Activated CD4-positive, alpha-beta T cell treated with anti-CD3 and anti-CD28 coated beads, Interleukin-2, amount 10 ng/mL, durations not matched to agents 7 days and 5 days (primary cell): Measurements from ENCODE around the gene OTOP2. TPM values are rescaled to one million over a fixed set of nuclear protein-coding genes. Genes with fewer than 3 reads are reported as not detected.

Source experiments
- CTCF ChIA-PET: fragments of 350-600 bp; sonication (Branson Sonifier 250); formaldehyde crosslinking; loops from one replicate; lab custom pipeline; 2021; ENCODE audit warnings: antibody characterized with exemption; lab: Charles Lee
- POLR2A ChIA-PET: fragments of 350-600 bp; sonication (Branson Sonifier 250); formaldehyde crosslinking; loops from one replicate; lab custom pipeline; 2021; ENCODE audit warnings: antibody characterized with exemption; lab: Charles Lee
- DNase-seq: peaks from one replicate; pipeline ENCODE4 v3.0.0-alpha.2; 2020
- H3K27ac Mint-ChIP-seq: one replicate; pipeline ENCODE4 v1.8.0; 2021; ENCODE audit warnings: mild to moderate bottlenecking, moderate library complexity, mixed read lengths
- H3K27me3 Mint-ChIP-seq: one replicate; pipeline ENCODE4 v1.8.0; 2021; ENCODE audit warnings: mixed read lengths
- H3K36me3 Mint-ChIP-seq: one replicate; pipeline ENCODE4 v1.8.0; 2021; ENCODE audit warnings: low read depth, mixed read lengths
- H3K4me1 Mint-ChIP-seq: one replicate; pipeline ENCODE4 v1.8.0; 2021; ENCODE audit warnings: mixed read lengths
- H3K4me3 Mint-ChIP-seq: one replicate; pipeline ENCODE4 v1.8.0; 2021; ENCODE audit warnings: mild to moderate bottlenecking, moderate library complexity, mixed read lengths
- H3K9me3 Mint-ChIP-seq: one replicate; pipeline ENCODE4 v1.8.0; 2021; ENCODE audit warnings: mixed read lengths
- total RNA-seq, 2 experiments: library from RNA; stranded (reverse); gene quantifications; one replicate each; pipeline ENCODE4 v1.2.3, GENCODE V29; 2021

The OTOP2 gene
- total RNA-seq, 2 experiments from 2014 or later: not detected

- DNase-seq: no peak
- H3K27ac Mint-ChIP-seq: no peak overlapping the region
- H3K4me1 Mint-ChIP-seq: no peaks in the 10 kb centered on the region
- no peak overlapping the region for H3K4me3 Mint-ChIP-seq
- H3K9me3 Mint-ChIP-seq: no peaks in the 10 kb centered on the region
- ChIA-PET CTCF (interaction anchor here (2.8 kb wide), 1 partner anchor 9 kb away, joined by 15 read pairs; no protein-coding TSS in a partner anchor), POLR2A (interaction anchor here (0.7 kb wide), 1 partner anchor 33 kb away, joined by 3 read pairs; no protein-coding TSS in a partner anchor)
- no peaks in the 10 kb centered on the region for H3K27me3 Mint-ChIP-seq
- H3K36me3 Mint-ChIP-seq: no peaks in the 10 kb centered on the region
Measured at GRCh38 chr17:74952431-74953133, 28.5 kb downstream of the OTOP2 start.

DNA sequence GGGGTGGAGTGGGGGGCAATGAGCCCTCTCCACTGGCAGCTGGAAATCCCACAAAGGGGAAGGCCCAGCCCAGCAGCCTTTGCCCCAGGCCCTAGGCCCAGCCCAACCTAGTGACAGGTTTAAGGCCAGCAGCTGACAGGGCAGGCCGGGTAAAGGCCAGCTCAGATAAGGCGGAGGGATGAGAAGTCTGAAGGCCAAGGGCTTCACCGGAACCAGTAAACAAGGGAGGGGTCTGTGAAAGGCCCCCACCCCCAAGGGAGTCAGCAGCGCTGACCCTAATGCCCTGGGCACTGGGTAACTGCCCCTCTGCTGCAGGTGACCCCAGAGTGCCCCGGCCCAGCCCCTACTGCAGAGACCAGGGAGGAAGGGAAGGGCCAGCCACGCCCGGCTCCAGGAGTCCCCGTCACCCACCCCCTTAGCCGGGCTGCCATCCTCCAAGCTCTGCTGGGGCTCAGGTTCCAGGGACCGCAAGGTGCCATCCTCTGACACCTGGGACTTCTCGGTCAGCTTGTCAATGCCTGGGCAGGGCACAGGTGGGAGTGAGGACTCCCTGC, 29.1 kb downstream of the OTOP2 start:
- ChIA-PET CTCF (interaction anchor here (0.6 to 1.0 kb wide), 2 partner anchors 178 to 246 kb away, joined by 3 to 5 read pairs; no protein-coding TSS in a partner anchor), POLR2A (interaction anchor here (0.7 kb wide), 1 partner anchor 34 kb away, joined by 3 read pairs; no protein-coding TSS in a partner anchor)
- no peak for DNase-seq
- Mint-ChIP-seq H3K27ac (no peak overlapping the region), H3K9me3 (no peaks in the 10 kb centered on the region), H3K4me3 (no peak overlapping the region), H3K4me1 (no peaks in the 10 kb centered on the region), H3K27me3 (no peaks in the 10 kb centered on the region), H3K36me3 (no peaks in the 10 kb centered on the region)

DNA sequence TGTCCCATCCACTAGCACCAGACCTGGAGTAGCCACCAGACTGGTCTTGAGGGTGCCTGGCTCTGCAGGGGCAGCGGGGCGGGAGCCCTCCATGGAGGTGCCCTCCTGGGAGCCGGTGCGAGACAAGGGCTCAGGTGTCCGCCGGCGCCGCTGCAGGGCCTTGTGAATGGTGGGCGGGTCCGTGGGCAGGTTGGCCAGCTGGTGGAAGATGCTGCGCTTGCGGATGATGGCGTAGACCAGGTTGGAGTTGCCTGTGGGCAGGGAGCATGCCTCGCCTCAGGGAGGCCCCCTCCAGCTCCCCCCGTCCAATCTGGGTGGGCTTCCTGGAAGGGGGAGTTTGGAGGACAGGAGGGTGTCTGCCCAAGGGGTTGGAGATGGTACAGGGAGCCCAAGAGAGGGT, 30.0 kb downstream of the OTOP2 start:
- POLR2A ChIA-PET: no interaction called here

DNA sequence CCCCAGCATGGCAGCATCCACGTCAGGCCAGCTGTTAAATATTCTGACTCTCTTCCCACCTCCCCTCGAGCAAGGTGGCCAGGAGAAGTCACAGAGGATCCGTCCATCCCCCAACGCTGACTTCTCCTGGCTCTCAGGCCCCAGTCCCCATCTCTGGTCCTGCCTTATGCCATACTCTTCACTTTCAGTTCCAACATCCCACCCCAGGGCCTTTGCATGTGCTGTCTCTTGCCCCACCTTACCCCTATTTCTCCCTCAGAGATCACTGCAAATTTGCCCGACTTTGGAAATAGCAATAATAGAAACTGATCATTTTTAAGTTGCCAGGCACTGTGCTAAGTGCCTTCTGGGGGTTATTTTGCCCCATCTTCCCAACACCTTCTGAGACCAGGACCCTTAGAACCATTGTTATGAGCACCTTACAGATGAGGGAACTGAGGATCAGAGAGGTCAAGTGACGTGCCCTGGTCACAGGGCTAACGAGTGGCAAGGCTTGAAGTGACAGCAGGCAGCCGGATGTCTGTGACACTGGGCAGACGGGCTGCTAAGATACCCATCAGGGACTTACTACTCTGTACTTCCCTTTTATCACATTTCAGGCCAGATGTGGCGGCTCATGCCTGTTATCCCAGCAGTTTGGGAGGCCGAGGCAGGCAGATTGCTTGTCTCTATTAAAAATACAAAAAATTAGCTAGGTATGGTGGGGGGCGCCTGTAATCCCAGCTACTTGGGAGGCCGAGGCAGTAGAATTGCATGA, 30.8 kb downstream of the OTOP2 start:
- ChIA-PET CTCF (interaction anchor here (0.6 kb wide), 1 partner anchor 78 kb away, joined by 3 read pairs; no protein-coding TSS in a partner anchor), POLR2A (no interaction called here)

More for the DNA sequence above, 30.0 kb downstream of the OTOP2 start:
- H3K27me3 Mint-ChIP-seq: no peaks in the 10 kb centered on the region
- CTCF ChIA-PET: interaction anchor here (0.7 to 1.0 kb wide), 2 partner anchors 72 to 179 kb away, joined by 3 read pairs; no protein-coding TSS in a partner anchor
- H3K36me3 Mint-ChIP-seq: no peaks in the 10 kb centered on the region
- no peaks in the 10 kb centered on the region for H3K9me3 Mint-ChIP-seq
- no peak overlapping the region for H3K27ac Mint-ChIP-seq
- no peaks in the 10 kb centered on the region for H3K4me1 Mint-ChIP-seq
- H3K4me3 Mint-ChIP-seq: no peak overlapping the region
- no peak for DNase-seq

DNA sequence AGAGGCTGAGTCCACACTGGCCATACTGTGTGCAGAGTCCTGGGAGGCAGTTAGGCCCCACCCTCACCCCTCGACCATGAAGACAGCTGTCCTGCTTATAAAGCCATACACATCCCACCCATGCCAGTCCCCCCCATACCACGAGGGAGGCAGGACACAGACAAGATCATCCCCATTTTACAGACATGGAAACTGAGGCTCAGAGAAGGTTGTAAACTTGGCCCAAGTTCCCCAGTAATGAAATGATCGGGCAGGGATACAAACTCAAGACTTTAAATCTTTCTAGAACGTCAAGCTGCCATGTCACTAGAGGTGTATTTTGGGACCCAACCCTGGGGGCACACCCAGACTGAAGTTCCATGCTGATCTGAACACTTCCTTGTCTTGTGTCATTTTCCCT, 32.0 kb downstream of the OTOP2 start:
- H3K9me3 Mint-ChIP-seq: no peaks in the 10 kb centered on the region
- ChIA-PET CTCF (interaction anchor here (1.8 kb wide), 1 partner anchor 35 kb away, joined by 5 read pairs; no protein-coding TSS in a partner anchor), POLR2A (no interaction called here)
- H3K27me3 Mint-ChIP-seq: no peaks in the 10 kb centered on the region
- H3K4me3 Mint-ChIP-seq: no peak overlapping the region
- no peaks in the 10 kb centered on the region for H3K36me3 Mint-ChIP-seq
- H3K27ac Mint-ChIP-seq: no peak overlapping the region
- no peak for DNase-seq
- peaks cover 2% of the 10 kb centered on the region for H3K4me1 Mint-ChIP-seq

More for the DNA sequence above, 30.8 kb downstream of the OTOP2 start:
- no peaks in the 10 kb centered on the region for H3K9me3 Mint-ChIP-seq
- no peak overlapping the region for H3K4me3 Mint-ChIP-seq
- DNase-seq: no peak
- no peaks in the 10 kb centered on the region for H3K4me1 Mint-ChIP-seq
- H3K36me3 Mint-ChIP-seq: no peaks in the 10 kb centered on the region
- no peaks in the 10 kb centered on the region for H3K27me3 Mint-ChIP-seq
- H3K27ac Mint-ChIP-seq: no peak overlapping the region

DNA sequence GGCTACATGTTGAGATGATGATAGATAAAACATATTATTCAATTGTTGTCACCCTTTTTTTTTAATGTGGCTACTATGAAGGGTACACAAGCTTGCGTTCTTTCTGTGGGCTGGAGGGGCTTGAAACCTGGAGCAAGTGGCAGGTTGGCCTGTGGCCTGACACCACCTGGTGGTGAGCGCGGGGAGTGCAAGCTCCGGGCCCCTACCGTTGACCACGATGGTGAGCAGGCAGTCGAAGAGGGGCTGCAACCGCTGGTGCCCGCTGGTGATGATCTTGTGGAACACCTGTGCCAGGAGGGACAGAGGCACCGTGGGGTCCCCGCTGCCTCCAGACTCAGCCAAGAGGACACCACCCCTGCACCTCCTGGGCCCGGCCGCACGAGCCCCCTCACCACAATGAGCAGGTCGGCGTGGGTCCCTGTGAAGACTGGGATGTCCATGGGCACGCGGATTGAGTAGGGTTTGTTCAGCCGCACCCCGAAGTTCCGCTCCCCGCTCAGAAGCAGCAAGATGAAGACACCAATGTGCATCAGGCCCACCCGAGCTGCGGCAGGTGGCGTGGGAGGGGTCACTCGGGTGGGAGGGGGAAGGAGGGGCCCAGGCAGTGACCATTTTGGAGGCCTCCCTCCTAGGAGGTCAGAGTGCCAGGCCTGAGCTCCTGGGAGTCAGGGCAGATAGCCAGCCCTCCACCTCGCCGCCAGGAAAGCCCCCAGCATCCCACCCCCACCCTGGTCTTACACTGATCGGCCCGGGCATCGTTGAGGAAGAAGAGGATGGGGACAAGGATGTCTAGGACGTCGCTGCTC, 34.1 kb downstream of the OTOP2 start:
- peak; percentile 75 for DNase-seq
- POLR2A ChIA-PET: interaction anchor here (0.7 kb wide), 2 partner anchors 20 to 146 kb away, joined by 3 to 13 read pairs; no protein-coding TSS in a partner anchor
- Mint-ChIP-seq H3K4me3 (no peak overlapping the region), H3K27me3 (no peaks in the 10 kb centered on the region), H3K9me3 (no peaks in the 10 kb centered on the region), H3K27ac (no peak overlapping the region), H3K36me3 (no peaks in the 10 kb centered on the region), H3K4me1 (peaks cover 4% of the 10 kb centered on the region)
- CTCF ChIA-PET: interaction anchor here (0.6 to 5.0 kb wide), 17 partner anchors 9 to 243 kb away, joined by 3 to 27 read pairs (median 3); partner anchors contain the start of genes HID1, OTOP2 and USH1G

- ChIA-PET POLR2A (interaction anchor here (0.6 kb wide), 1 partner anchor 171 kb away, joined by 6 read pairs; no protein-coding TSS in a partner anchor), CTCF (interaction anchor here (0.7 to 5.0 kb wide), 15 partner anchors 9 to 280 kb away, joined by 3 to 27 read pairs (median 4); partner anchors contain the start of genes MRPL58, OTOP2 and USH1G)
- DNase-seq: no peak
- H3K9me3 Mint-ChIP-seq: no peaks in the 10 kb centered on the region
- no peaks in the 10 kb centered on the region for H3K27me3 Mint-ChIP-seq
- no peak overlapping the region for H3K27ac Mint-ChIP-seq
- peaks cover 4% of the 10 kb centered on the region for H3K4me1 Mint-ChIP-seq
- H3K4me3 Mint-ChIP-seq: no peak overlapping the region
- no peaks in the 10 kb centered on the region for H3K36me3 Mint-ChIP-seq
Measured at GRCh38 chr17:74959826-74960515, 35.9 kb downstream of the OTOP2 start.

DNA sequence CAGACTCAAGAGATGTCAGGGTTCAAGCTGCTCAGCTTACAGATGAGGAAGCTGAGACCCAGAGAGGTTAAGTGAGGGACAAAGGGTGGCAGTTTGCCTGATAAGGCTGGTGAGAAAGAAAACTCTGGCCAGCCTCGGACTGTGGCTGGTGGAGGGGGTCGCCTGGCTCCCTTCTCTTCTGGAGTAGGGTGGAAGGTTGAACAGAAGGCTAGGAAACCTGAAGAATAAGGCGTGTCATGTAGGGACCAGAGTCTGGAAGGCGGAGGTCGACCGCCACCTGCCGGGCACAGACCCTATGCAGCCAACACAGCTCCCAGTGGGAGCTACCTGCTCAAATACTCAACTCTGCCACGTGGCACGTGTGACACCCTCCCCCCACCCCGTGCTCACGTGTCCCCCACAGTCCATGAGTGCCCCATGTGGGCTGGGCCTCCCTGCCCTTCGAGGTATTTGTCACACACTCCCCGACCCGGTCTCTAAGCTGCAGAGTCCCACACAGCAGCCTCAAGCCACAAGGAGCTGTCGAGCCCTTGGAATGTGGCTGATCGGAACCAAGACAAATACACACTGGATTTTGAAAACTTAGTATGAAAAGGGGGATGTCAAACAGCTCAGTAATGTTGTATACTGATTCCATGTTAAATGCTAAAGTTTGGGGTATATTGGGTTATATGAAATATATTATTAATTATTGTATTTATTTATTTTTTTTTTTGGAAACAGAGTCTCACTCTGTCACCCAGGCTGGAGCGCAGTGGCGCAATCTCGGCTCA, 36.7 kb downstream of the OTOP2 start:
- Mint-ChIP-seq H3K4me3 (no peak overlapping the region), H3K27me3 (no peaks in the 10 kb centered on the region), H3K36me3 (no peaks in the 10 kb centered on the region), H3K4me1 (peaks cover 4% of the 10 kb centered on the region), H3K27ac (no peak overlapping the region), H3K9me3 (no peaks in the 10 kb centered on the region)
- ChIA-PET POLR2A (interaction anchor here (0.6 kb wide), 1 partner anchor 172 kb away, joined by 6 read pairs; no protein-coding TSS in a partner anchor), CTCF (interaction anchor here (0.6 to 5.0 kb wide), 25 partner anchors 10 to 495 kb away, joined by 3 to 27 read pairs (median 4); partner anchors contain the start of genes CDR2L, MIF4GD, MRPL58 and OTOP2)
- peak; percentile 50 for DNase-seq

DNA sequence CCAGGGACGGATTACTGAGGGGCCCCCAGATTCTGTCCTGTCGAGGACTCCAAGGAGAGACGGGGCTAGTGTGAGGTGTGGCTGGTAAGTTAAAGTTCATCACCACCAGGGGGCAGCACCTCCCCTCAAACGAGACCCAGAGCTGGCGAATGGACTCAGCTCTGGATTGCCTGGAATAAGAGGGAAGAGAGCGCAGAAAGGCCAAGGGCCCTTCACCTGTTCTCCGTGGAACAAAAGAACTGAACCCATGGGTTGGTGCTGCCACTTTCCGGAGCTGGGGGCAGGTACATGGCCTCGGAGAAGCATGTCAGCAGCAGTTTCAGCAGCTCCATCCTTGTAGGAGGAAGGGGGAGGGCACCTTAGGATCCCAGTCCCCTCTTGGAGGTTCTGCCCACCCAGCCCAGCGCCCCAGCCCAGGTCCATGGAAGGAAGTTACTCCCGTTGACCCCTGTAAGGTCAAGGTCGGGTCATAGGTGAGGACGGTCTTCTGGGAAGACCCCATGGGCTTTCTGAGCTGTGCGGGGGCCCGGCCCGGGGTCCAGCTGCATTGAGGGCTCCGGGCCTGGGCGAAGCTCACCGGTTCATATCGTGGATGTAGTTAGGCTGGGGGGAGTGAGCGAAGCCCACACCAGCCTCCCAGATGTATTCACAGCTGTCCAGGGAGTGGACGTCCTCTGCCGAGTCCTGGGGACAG, 37.7 kb downstream of the OTOP2 start:
- H3K27ac Mint-ChIP-seq: no peak overlapping the region
- POLR2A ChIA-PET: interaction anchor here (0.7 kb wide), 1 partner anchor 518 kb away, joined by 3 read pairs; no protein-coding TSS in a partner anchor
- DNase-seq: peak; percentile 88

More for the DNA sequence above, 37.7 kb downstream of the OTOP2 start:
- Mint-ChIP-seq H3K27me3 (no peaks in the 10 kb centered on the region), H3K4me3 (no peak overlapping the region), H3K9me3 (no peaks in the 10 kb centered on the region), H3K4me1 (peaks cover 4% of the 10 kb centered on the region), H3K36me3 (no peaks in the 10 kb centered on the region)
- CTCF ChIA-PET: interaction anchor here (0.6 to 5.0 kb wide), 34 partner anchors 10 to 791 kb away, joined by 3 to 27 read pairs (median 4); partner anchors contain the start of genes CDR2L, HID1, MIF4GD and MRPL58
